ENCODE measurements around the gene SIGLEC6.

- no peak for TF ChIP-seq POLR2AphosphoS5 (IDR thresholded peaks at IDR 0.05; ENCODE audit: borderline replicate concordance, low read depth, low read length)
- no peak for TF ChIP-seq EZH2 (IDR thresholded peaks at IDR 0.05)
Measured at GRCh38 chr19:51530616-51531015, 854 bp downstream of the SIGLEC6 start.

Data from SK-N-MC (cell line).